ENCODE data around the gene KCNA5. TPM values are rescaled to one million over a fixed set of nuclear protein-coding genes. Genes with fewer than 3 reads are reported as not detected.

Gene KCNA5
- total RNA-seq, 4 donors from 2014 or later = 0.19 to 1.3 TPM; not detected in 2

- ATAC-seq (ENCODE audit: low FRiP score) (no peak), DNase-seq (ENCODE audit: low spot score) (no peak)
- TF ChIP-seq CTCF (IDR thresholded peaks at IDR 0.05) = no peak
These were observed 24.9 kb downstream of the KCNA5 start for GRCh38 chr12:5068619-5069018.

GRCh38 chr12:5070090-5070489, 26.4 kb downstream of the KCNA5 start:
- no peak for TF ChIP-seq CTCF (IDR thresholded peaks at IDR 0.05)

GRCh38 chr12:5071496-5071895, 27.8 kb downstream of the KCNA5 start:
- DNase-seq (ENCODE audit: low spot score) = no peak
- no peak for TF ChIP-seq CTCF (IDR thresholded peaks at IDR 0.05)
- no peak for ATAC-seq (ENCODE audit: low FRiP score)

More at GRCh38 chr12:5070090-5070489, 26.4 kb downstream of the KCNA5 start:
- ATAC-seq (ENCODE audit: low FRiP score) (no peak), DNase-seq (ENCODE audit: low spot score) (no peak)

- no peak for TF ChIP-seq CTCF (IDR thresholded peaks at IDR 0.05)
- DNase-seq (ENCODE audit: low spot score) (no peak), ATAC-seq (ENCODE audit: low FRiP score) (no peak)
These were observed 28.6 kb downstream of the KCNA5 start for GRCh38 chr12:5072311-5072710.

GRCh38 chr12:5073054-5073453, 29.4 kb downstream of the KCNA5 start:
- ATAC-seq (ENCODE audit: low FRiP score) = no peak
- no peak for DNase-seq (ENCODE audit: low spot score)
- no peak for TF ChIP-seq CTCF (IDR thresholded peaks at IDR 0.05)

GRCh38 chr12:5073853-5074252, 30.2 kb downstream of the KCNA5 start:
- ATAC-seq (ENCODE audit: low FRiP score) = no peak
- DNase-seq (ENCODE audit: low spot score) = no peak
- no peak for TF ChIP-seq CTCF (IDR thresholded peaks at IDR 0.05)

- DNase-seq (ENCODE audit: low spot score) (no peak), ATAC-seq (ENCODE audit: low FRiP score) (no peak)
- TF ChIP-seq CTCF (IDR thresholded peaks at IDR 0.05) = no peak
These were observed 33.1 kb downstream of the KCNA5 start for GRCh38 chr12:5076761-5077160.

Data from omental fat pad (tissue), 4 donors.